ENCODE measurements around the gene OR52A1.
A peak's percentile ranks its signal among the peaks of the same experiment; 100 is the strongest.

OR52A1 gene

GRCh38 chr11:5131584-5132335 is 22.8 kb downstream of the OR52A1 start:
- no peak for DNase-seq

DNA sequence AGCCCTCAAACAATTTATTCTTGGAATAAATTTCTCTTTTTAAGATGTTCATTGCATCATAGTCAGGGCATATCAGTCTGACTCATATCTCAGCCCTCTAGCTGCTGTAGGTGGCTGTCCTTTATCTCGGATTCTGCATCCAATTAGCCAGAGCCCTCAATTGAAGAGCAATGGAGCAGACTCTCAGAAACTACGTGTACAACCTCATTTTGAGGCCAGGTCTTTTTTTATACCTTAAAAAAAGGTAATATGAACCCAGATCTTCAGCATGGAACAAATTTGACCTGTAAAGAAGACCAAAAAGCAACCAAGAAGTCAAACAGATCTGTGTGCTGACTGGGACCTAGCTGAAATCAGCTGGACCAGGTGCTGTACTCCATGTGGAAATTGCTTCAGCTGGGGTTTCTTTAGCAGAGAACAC is 25.1 kb downstream of the OR52A1 start:
- DNase-seq: no peak

DNA sequence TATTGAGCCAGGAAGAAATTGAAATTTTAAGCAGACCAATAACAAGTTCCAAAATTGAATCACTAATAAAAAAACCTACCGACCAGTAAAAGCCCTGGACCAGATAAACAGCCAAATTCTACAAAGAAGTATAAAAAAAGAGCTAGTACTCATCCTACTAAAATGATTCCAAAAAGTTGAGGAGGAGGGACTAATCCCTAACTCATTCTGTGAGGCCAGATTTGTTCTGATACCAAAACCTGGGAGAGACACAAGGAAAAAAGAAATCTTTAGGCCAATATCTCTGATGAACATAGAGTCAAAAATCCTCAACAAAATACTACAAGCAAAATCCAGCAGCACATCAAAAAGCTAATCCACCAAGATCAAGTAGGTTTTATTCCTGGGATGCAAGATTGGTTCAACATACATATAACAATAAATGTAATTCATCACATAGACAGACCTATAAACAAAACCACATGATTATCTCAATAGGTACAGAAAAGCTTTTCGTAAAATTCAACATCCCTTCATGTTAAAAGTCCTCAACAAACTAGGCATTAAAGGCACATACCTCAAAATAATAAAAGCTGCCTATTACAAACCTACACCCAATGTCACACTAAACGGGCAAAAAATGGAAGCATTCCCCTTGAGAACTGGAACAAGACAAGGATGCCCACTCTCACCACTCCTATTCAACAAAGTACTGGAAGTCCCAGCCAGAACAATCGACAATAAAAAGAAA is 29.5 kb downstream of the OR52A1 start:
- DNase-seq: no peak

DNA sequence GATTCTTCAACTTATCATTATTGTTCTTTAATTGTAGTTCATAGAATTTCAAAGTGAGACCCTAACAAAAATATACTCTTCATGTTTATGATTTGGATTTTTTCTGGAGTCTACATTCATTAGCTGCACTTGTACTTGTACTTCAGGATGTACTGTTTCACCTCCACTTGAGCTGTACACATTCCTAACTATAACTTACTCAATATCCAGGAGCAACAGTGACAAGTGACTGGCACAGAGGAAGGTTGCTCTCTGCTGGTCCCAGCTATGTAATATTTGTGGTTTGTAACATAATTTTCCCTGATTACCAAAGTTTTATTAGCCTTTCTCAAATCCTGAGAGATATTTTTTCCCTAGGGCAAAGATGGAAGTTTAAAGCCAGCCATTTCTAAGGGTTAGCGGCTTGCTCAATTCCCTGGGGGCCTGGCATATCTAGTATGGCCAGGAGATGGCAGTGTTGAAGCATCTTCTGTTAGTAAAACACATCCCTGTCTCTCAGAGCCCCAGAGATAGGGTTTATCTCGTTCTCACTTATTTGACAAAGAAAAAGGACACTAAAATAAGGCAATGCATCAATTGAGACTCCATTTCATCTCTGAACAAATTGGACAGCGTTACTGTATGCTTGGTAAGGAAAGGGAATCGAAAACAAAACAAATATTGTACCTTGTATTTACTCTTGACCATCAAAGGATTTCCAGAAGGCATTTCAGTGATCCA is 30.6 kb downstream of the OR52A1 start:
- DNase-seq: peak; percentile 18

DNA sequence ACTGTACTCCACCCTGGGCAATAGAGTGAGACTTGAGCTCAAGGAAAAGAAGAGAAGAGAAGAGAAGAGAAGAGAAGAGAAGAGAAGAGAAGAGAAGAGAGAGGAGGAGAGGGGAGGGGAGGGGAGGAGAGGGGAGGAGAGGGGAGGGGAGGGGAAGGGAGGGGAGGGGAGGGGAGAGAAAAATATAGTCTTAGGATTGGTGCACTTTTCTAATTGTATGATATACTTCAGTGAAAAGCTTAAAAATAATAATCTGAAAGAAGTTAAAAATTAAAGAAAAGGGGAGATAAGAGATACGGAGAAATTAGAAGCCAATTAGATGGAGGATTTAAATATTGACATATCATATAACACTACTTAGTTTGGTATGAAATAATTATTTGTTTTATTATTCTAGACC is 35.7 kb downstream of the OR52A1 start:
- DNase-seq: no peak

DNA sequence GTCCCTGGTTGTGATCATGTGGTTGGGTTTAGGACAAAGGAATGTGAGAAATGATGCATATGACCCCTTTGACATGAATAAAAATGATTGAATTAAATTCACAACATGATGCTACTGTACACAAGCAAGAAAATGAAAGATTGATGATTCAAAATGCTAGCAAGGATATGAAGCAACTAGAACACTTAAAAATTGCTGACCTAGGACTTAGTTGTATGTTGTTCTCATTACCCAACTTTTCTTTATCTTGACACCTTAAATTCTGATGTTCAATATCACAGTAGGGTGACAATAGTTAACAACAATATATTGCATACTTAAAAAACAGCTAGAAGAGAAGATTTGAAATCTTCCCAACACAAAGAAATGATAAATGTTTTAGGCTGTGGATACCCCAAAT is 37.0 kb downstream of the OR52A1 start:
- no peak for DNase-seq

- no peak for DNase-seq
Measured at GRCh38 chr11:5115339-5115738, 39.2 kb downstream of the OR52A1 start.

DNA sequence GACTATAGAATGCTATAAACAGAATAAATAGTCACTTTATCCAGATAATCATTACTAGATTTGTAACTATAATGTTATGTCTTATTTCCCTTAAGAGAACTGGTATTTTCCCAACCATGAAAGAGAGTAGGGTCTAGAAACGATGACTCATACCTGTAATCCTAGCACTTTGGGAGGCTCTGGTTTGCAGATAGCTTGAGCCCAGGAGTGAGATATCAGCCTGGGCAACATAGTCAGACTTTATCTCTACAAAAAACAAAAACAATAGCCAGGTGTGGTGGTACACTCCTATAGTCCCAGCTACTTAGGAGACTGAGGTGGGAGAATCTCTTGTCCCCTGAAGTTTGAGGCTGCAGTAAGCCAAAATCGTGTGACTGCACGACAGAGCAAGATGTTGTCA is 47.3 kb downstream of the OR52A1 start:
- DNase-seq: no peak

DNA sequence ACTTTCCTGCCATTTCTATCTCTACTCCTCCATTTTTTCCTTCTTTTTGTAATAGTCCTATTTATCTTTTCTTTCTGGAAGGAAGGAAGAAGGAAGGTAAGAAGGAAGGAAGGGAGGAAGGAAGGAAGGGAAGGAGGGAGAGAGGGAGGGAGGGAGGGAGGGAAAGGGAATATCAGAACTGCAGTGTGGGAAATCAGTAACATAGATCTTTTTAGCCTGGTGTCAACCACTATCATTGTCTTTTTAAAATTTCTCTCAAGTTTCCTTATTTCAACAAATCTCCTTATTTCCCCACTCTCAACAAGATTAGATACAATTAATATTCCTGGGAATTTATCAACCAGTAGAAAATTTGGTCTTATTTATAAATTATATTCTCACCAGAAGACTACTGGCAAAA is 51.5 kb downstream of the OR52A1 start:
- DNase-seq: no peak

DNA sequence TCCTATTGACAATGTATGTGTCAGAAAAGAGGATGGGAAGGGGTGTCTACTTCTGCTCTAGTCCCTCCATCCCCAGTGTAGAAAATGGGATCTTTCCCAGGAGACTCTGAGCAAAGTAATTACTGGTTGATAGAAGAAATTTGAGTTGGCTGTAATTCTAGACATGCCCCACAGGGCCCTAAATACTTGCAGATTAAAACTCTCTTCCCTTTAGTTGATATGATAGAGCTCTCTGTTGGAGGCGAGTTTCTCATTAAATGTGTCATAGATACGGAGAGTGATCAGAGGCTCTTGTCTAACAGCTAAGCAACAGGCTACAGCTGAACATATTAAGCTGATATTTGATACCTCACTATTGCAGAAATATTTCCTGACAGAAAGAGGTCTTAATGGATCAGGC is 52.3 kb downstream of the OR52A1 start:
- no peak for DNase-seq

DNA sequence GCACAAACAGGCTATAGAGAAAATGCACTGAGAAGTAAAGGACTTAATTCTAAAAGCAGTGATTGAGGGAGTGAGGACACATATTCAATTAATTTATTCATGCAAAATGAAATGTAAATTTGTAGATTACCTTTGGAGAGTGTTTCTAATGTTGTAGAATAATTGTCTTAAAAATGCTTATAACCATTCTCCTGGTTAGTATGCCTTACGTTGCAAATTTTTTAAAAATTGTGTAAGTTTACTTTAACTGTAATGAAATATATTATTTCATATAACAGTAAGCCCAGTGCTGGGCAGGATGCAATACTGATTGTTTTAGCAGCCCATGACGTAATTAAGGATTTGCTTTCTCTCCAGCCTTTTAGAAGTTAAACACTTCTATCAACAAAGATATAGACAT is 58.5 kb downstream of the OR52A1 start:
- no peak for DNase-seq

All from activated T-cell treated with anti-CD3 and anti-CD28 coated beads for 4 hours (primary cell).